HG03439 (cell line): Measurements from ENCODE around the gene RFLNA.

Source experiments
- ATAC-seq: cut with Tn5 transposase; IDR thresholded peaks from one replicate; pipeline ENCODE4 v1.9.1; 2021; ENCODE audit warnings: mild to moderate bottlenecking, moderate library complexity; ENCODE audit not compliant: unreplicated experiment

RFLNA gene

DNA sequence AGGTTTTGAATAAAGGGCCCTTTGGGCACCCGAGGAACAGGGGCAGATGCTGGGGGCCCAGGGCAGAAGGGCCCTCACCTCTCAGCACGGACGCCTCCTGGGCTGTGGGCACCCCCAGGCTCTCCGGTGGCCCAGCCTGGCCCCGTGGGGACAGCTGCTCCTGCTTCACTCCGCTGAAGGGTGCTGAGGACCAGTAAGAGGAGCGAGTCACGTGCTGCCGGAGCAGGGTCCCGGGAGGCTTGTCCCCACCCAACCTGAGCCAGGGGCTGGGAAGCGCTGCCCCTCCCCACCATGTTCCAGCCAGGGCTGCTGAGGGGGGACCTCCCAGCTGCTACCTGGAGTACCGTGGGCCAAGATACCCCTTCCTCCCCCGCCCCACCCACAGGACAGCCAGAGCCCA, 59.5 kb downstream of the RFLNA start:
- no peak for ATAC-seq

DNA sequence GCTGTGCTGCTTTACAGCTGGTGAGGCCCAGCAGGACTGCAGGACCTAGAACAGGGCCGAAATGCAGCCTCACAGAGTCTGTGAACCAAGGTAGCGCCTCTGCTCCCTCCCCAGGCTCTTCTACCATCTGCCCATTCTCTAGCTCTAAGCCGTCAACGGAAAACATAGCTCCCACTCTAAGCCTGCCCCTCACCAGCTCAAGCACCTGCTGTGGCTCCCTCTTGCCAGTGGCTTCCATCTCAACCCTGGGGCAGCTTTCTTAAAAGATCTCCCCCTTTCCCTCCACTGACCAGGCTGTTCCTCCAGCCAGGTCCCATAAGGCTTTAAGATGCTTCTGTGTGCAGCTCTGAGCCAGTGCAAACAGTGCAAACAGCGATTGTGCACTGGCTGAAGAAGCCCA, 61.3 kb downstream of the RFLNA start:
- ATAC-seq: no peak

DNA sequence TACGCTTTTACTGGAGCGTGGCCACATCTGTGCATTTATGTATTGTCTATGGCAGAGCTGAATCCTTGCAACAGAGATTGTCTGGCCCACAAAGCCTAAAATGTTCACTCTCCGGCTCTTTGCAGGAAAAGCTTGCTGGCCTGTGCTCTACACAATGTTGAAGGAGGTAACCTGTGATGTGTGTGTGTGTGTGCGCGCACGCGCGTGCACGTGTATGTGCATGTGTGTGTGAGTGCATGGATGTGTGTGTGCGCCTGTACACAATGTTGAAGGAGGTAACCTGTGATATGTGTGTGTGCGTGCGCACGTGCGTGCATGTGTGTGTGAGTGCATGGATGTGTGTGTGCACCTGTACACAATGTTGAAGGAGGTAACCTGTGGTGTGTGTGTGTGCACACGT, 62.7 kb downstream of the RFLNA start:
- no peak for ATAC-seq

DNA sequence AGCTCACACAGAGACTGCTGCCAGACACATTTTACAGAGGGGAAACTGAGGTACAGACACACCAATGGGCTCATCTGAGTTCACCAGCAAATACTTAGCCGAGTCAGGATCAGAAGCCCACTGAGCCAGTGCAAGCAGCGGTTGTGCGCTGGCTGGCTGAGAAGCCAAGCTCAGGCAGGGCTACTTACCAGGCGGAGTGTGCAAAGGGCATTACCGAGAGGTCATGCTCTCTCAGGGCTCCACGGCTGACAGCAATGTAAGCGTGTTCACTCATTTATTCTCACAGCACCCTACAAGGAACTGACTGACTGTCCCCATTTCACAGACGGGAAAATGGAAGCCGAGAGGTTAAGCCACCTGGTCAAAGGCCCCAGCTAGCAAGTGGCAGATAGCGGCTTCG, 63.7 kb downstream of the RFLNA start:
- no peak for ATAC-seq

DNA sequence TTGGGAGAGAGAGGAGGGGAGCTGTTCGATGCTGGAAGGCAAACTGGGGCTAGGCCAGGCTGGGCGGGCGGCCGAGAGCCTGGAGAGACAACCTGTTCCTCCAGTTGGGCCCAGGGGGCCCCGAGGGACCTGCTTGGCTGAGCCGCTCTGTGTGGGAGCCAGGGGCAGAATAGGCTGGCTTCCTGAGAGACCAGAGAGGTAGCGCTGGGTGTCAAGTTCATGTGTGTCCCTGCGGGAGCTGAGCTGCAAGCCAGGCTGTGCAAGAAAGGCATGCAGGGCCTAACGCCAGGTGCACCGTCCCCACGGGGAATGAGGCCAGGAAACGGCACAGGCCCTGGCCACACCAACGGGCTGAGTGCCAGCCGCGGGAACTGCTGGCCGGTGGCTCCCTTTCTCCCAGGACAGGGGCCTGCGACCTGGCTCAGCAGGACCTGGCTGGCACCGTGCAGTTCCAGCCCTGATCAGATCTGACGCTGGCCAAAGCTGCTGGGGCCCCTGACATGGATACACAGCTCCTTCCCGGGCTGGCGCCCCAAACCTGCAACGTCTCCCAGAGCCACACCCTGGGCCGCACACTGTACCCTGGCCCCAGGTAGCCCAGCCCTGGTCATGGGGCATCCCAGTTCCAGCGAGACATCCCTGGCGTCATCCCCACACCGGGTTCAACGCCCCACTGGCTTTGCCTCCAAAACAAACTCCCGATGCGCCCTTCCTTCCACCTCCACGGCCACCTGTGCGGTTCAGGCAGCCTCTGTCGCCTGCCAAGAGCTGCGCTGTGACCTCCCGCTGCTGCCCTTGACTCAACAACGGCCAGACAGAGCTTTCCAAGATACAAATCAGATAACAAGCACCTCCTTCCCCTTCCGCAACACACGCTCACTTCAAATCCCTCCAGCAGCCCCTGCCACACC, 65.0 kb downstream of the RFLNA start:
- no peak for ATAC-seq

DNA sequence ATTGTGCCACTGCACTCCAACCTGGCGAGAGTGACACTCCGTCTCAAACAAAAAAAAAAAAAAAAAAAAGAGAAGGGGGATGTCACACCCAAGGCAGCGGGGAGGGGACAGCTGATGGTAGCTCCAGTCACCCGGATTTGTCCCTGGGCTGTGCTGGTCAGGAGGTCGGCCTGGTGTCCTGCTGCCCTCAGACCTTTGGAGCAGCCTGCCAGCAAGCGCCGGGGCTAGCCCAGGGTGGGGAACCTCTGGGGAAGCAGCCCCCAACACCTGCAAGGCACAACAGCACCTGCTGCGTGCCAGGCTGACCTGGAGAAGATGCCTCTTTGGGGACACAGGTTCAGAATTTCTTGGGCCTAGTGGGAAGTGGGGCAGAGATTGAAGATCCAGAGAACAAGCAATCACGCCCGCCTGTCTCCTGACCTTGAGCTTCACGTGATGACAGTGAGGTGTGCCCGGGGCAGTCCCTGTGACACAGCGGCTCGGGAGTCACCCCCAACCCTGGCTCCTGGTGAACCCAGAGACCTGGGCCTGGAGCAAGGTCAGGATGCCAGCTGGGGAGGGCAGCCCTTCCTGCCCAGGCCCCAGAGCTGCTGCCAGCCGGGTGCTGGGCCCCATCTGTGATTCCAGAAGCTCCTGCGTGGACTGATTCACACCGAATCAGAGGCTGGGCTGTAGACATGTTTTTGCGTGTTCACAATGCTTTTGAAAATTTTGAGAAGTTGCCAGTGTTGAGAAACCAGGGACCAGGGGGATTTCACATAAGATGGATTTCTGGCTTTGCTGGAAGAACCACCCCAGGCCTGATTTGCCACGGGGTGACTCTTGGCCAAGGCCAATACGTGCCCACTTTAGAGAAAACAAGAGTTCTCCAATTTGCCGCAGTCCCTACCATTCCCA, 66.4 kb downstream of the RFLNA start:
- no peak for ATAC-seq

DNA sequence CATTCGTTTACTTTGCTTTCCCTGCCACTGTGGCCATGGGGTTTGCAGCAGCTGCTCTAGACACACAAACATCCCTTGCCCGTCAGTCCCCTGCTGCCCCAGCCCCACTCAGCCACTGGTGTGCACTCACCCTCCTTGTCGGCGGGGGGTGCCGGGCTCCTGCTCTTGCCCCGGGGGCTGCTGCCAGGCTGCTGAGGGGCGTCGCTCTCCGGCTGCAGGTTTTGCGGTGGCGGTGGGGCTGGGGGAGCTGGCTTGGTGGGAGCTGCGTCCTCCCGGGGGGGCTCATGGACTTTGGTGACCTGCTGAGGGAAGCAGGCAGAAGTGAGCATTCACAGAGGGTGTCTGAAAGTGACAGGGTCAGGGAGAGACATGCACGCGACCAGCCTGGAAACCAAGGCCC, 67.1 kb downstream of the RFLNA start:
- no peak for ATAC-seq

DNA sequence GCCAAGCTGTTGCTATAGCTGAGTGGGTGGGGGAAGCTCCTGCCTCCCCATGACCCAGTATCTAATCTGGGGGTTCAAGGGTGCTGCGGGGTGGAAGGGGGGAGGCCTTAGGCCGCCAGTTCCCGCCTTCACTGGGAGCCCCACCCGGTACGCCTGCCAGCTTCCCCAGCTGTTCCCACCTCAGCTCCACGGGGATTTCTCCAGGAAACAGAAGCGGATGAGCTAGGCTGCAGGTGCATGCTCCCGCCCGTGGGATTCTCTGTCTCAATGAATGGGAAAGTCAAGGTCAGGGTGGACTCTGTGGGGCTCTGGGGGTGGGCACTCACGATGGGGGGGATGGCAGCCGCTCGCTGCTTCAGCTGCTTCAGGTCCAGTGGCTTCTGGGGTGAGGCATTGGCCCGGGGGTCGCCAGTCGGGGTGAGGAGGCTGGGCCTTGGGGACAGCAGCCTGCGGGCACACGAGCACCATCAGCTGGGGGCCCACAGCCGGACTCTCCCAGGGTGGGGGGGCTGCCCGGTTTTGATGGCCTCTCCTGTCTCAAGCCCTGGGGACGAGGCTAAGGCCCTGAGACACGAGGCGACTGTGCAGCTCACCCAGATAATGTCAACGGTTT, 68.6 kb downstream of the RFLNA start:
- no peak for ATAC-seq

DNA sequence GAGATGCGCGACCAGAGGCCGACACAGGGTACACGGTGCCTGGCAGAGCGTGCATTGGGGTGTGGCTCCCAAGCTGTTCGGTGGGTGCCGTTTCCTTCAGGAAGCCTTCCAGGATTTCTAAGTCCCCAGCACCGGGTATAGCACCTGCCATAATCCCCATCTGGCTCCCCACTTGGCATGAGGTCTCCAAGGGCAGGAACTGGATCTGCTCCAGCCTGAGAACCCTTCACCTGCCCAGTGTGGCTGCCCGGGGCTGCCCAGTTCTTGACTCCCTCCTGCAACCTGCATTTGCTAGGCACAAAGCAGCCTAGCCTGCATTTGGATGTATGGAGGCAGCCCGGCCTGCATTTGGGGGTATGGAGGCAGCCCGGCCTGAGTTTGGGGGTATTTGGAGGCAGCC, 69.7 kb downstream of the RFLNA start:
- no peak for ATAC-seq
